Nephron (organoid): ENCODE results near the gene PFAS.
A peak's percentile ranks its signal among the peaks of the same experiment; 100 is the strongest.

Experiments
- H3K27ac Mint-ChIP-seq, 3 experiments: 2 replicates each; pipeline ENCODE4 v1.8.0; 2020; ENCODE audit warnings: mixed read lengths in 3 of 3, mild to moderate bottlenecking in 2 of 3, moderate library complexity in 1 of 3
- H3K27me3 Mint-ChIP-seq: 2 replicates; pipeline ENCODE4 v1.8.0; 2021; ENCODE audit warnings: low read depth, mild to moderate bottlenecking, moderate library complexity, mixed read lengths
- H3K36me3 Mint-ChIP-seq: 2 replicates; pipeline ENCODE4 v1.8.0; 2020; ENCODE audit warnings: low read depth, mixed read lengths
- H3K4me1 Mint-ChIP-seq: 2 replicates; pipeline ENCODE4 v1.8.0; 2020; ENCODE audit warnings: mixed read lengths
- H3K4me3 Mint-ChIP-seq, 3 experiments: 2 replicates each; pipeline ENCODE4 v1.8.0; 2020; ENCODE audit warnings: mild to moderate bottlenecking in 3 of 3, mixed read lengths in 3 of 3, moderate library complexity in 2 of 3
- H3K9me3 Mint-ChIP-seq: 2 replicates; pipeline ENCODE4 v1.8.0; 2020; ENCODE audit warnings: mixed read lengths
- CTCF ChIP-seq, 3 experiments: fragments of 200-600 bp; sonication (generic); IDR thresholded peaks; one replicate each; pipeline ENCODE4 v1.5.0; 2021; ENCODE audit warnings: antibody characterized with exemption in 3 of 3; ENCODE audit not compliant: unreplicated experiment in 3 of 3

The PFAS gene

GRCh38 chr17:8227238-8227581, 21.9 kb upstream of the PFAS start:
- H3K36me3 Mint-ChIP-seq = peaks cover 38% of the 10 kb centered on the region
- no peaks in the 10 kb centered on the region for H3K27me3 Mint-ChIP-seq
- H3K4me3 Mint-ChIP-seq = peak overlapping the region; percentile 82 to 86 (median 84)
- H3K27ac Mint-ChIP-seq = peak overlapping the region; percentile 84 to 96 (median 86)
- no peak for TF ChIP-seq CTCF (IDR thresholded peaks at IDR 0.05; ENCODE audit: unreplicated experiment in 3 of 3)
- H3K4me1 Mint-ChIP-seq = peaks cover 23% of the 10 kb centered on the region
- H3K9me3 Mint-ChIP-seq = no peaks in the 10 kb centered on the region

- TF ChIP-seq CTCF (IDR thresholded peaks at IDR 0.05; ENCODE audit: unreplicated experiment in 3 of 3) = no peak
- H3K9me3 Mint-ChIP-seq = no peaks in the 10 kb centered on the region
Measured at GRCh38 chr17:8231701-8232100, 17.4 kb upstream of the PFAS start.

GRCh38 chr17:8234361-8235270, 14.5 kb upstream of the PFAS start:
- no peak for TF ChIP-seq CTCF (IDR thresholded peaks at IDR 0.05; ENCODE audit: unreplicated experiment in 3 of 3)
- Mint-ChIP-seq H3K27ac (no peak overlapping the region), H3K4me1 (peaks cover 4% of the 10 kb centered on the region), H3K4me3 (no peak overlapping the region), H3K36me3 (peaks cover 61% of the 10 kb centered on the region), H3K9me3 (no peaks in the 10 kb centered on the region), H3K27me3 (no peaks in the 10 kb centered on the region)

More at GRCh38 chr17:8231701-8232100, 17.4 kb upstream of the PFAS start:
- H3K27ac Mint-ChIP-seq = no peak overlapping the region
- no peak overlapping the region for H3K4me3 Mint-ChIP-seq
- H3K4me1 Mint-ChIP-seq = peaks cover 10% of the 10 kb centered on the region
- peaks cover 65% of the 10 kb centered on the region for H3K36me3 Mint-ChIP-seq
- H3K27me3 Mint-ChIP-seq = no peaks in the 10 kb centered on the region

- Mint-ChIP-seq H3K27me3 (no peaks in the 10 kb centered on the region), H3K36me3 (peaks cover 54% of the 10 kb centered on the region), H3K4me1 (peaks cover 4% of the 10 kb centered on the region), H3K4me3 (no peak overlapping the region), H3K9me3 (no peaks in the 10 kb centered on the region), H3K27ac (no peak overlapping the region)
- TF ChIP-seq CTCF (IDR thresholded peaks at IDR 0.05; ENCODE audit: unreplicated experiment in 3 of 3) = no peak
Measured at GRCh38 chr17:8235676-8236075, 13.4 kb upstream of the PFAS start.

- H3K9me3 Mint-ChIP-seq = no peaks in the 10 kb centered on the region
- TF ChIP-seq CTCF (IDR thresholded peaks at IDR 0.05; ENCODE audit: unreplicated experiment in 3 of 3) = no peak
- H3K27ac Mint-ChIP-seq = peak overlapping the region in 1 of 3 experiments; percentile 56
- peaks cover 4% of the 10 kb centered on the region for H3K4me1 Mint-ChIP-seq
- no peaks in the 10 kb centered on the region for H3K27me3 Mint-ChIP-seq
- H3K4me3 Mint-ChIP-seq = no peak overlapping the region
- H3K36me3 Mint-ChIP-seq = peaks cover 41% of the 10 kb centered on the region
Measured at GRCh38 chr17:8237175-8237574, 11.9 kb upstream of the PFAS start.

GRCh38 chr17:8237886-8238285, 11.2 kb upstream of the PFAS start:
- Mint-ChIP-seq H3K9me3 (no peaks in the 10 kb centered on the region), H3K36me3 (peaks cover 41% of the 10 kb centered on the region), H3K27me3 (no peaks in the 10 kb centered on the region), H3K4me1 (peaks cover 4% of the 10 kb centered on the region), H3K4me3 (no peak overlapping the region), H3K27ac (no peak overlapping the region)
- no peak for TF ChIP-seq CTCF (IDR thresholded peaks at IDR 0.05; ENCODE audit: unreplicated experiment in 3 of 3)
